ENCODE measurements around the gene TNC.

- TF ChIP-seq POLR2A (IDR thresholded peaks at IDR 0.05) (no peak), CTCF (IDR thresholded peaks at IDR 0.05) (no peak)
Measured at GRCh38 chr9:115142090-115142489, 24.1 kb upstream of the TNC start.
